HFFc6 (cell line): ENCODE data around the gene TEX51. TPM values are rescaled to one million over a fixed set of nuclear protein-coding genes. Genes with fewer than 3 reads are reported as not detected.

ENCODE experiments used
- DNase-seq: peaks from one replicate; pipeline ENCODE4 v3.0.0-alpha.2; 2018
- H3K27ac Mint-ChIP-seq: 2 replicates; pipeline ENCODE4 v1.8.0; 2020; ENCODE audit warnings: mild to moderate bottlenecking, mixed read lengths
- H3K27me3 Mint-ChIP-seq: 2 replicates; pipeline ENCODE4 v1.8.0; 2021; ENCODE audit warnings: mild to moderate bottlenecking, moderate library complexity, mixed read lengths; ENCODE audit not compliant: insufficient read depth
- H3K36me3 Mint-ChIP-seq: 2 replicates; pipeline ENCODE4 v1.8.0; 2021; ENCODE audit warnings: low read depth, mixed read lengths
- H3K4me1 Mint-ChIP-seq: 2 replicates; pipeline ENCODE4 v1.8.0; 2020; ENCODE audit warnings: low read depth, mixed read lengths
- H3K4me3 Mint-ChIP-seq: 2 replicates; pipeline ENCODE4 v1.8.0; 2020; ENCODE audit warnings: mild to moderate bottlenecking, moderate library complexity, mixed read lengths
- H3K9me3 Mint-ChIP-seq: 2 replicates; pipeline ENCODE4 v1.8.0; 2020; ENCODE audit warnings: mild to moderate bottlenecking, mixed read lengths
- CTCF ChIP-seq: fragments of 200-600 bp; sonication (generic); IDR thresholded peaks from 2 replicates; pipeline ENCODE4 v1.5.0; 2021; ENCODE audit warnings: antibody characterized with exemption, mild to moderate bottlenecking
- total RNA-seq, 6 experiments: library from RNA; stranded (reverse); fragmentation: NEBNext Ultra II Directional; extraction: Animal tissue kit (Norgen Biotek cat#: 25700); gene quantifications; 2 replicates in 1 of 6; 3 replicates in 5 of 6; pipeline ENCODE4 v1.2.3, GENCODE V29; 2021

The TEX51 gene
- total RNA-seq, 6 experiments from 2014 or later = not detected

- Mint-ChIP-seq H3K36me3 (no peaks in the 10 kb centered on the region), H3K27me3 (peaks cover 10% of the 10 kb centered on the region; the same call in 1 of the 2 replicates), H3K9me3 (no peaks in the 10 kb centered on the region), H3K4me1 (no peaks in the 10 kb centered on the region), H3K4me3 (no peak overlapping the region), H3K27ac (no peak overlapping the region)
- no peak for DNase-seq
- TF ChIP-seq CTCF = no peak
These were observed 46.9 kb upstream of the TEX51 start for GRCh38 chr2:126851756-126852155.

GRCh38 chr2:126852361-126852760, 46.3 kb upstream of the TEX51 start:
- no peak for TF ChIP-seq CTCF
- DNase-seq = no peak
- Mint-ChIP-seq H3K4me3 (no peak overlapping the region), H3K36me3 (no peaks in the 10 kb centered on the region), H3K27me3 (peaks cover 10% of the 10 kb centered on the region; the same call in 1 of the 2 replicates), H3K4me1 (no peaks in the 10 kb centered on the region), H3K9me3 (no peaks in the 10 kb centered on the region), H3K27ac (no peak overlapping the region)

GRCh38 chr2:126855606-126856005, 43.1 kb upstream of the TEX51 start:
- H3K27ac Mint-ChIP-seq = no peak overlapping the region
- no peak overlapping the region for H3K4me3 Mint-ChIP-seq
- H3K9me3 Mint-ChIP-seq = no peaks in the 10 kb centered on the region
- no peak for DNase-seq
- no peaks in the 10 kb centered on the region for H3K36me3 Mint-ChIP-seq
- no peak for TF ChIP-seq CTCF
- H3K4me1 Mint-ChIP-seq = no peaks in the 10 kb centered on the region
- H3K27me3 Mint-ChIP-seq = peaks cover 13% of the 10 kb centered on the region

- Mint-ChIP-seq H3K27me3 (peaks cover 19% of the 10 kb centered on the region), H3K27ac (no peak overlapping the region), H3K36me3 (no peaks in the 10 kb centered on the region), H3K9me3 (no peaks in the 10 kb centered on the region), H3K4me1 (no peaks in the 10 kb centered on the region), H3K4me3 (no peak overlapping the region)
- DNase-seq = no peak
- no peak for TF ChIP-seq CTCF
These were observed 42.3 kb upstream of the TEX51 start for GRCh38 chr2:126856403-126856802.

GRCh38 chr2:126857502-126857901, 41.2 kb upstream of the TEX51 start:
- no peaks in the 10 kb centered on the region for H3K36me3 Mint-ChIP-seq
- DNase-seq = no peak
- no peak overlapping the region for H3K4me3 Mint-ChIP-seq

More at GRCh38 chr2:126857502-126857901, 41.2 kb upstream of the TEX51 start:
- no peak overlapping the region for H3K27ac Mint-ChIP-seq
- no peaks in the 10 kb centered on the region for H3K9me3 Mint-ChIP-seq
- peaks cover 19% of the 10 kb centered on the region for H3K27me3 Mint-ChIP-seq
- TF ChIP-seq CTCF = no peak
- H3K4me1 Mint-ChIP-seq = no peaks in the 10 kb centered on the region
